ENCODE measurements around the gene SYP. TPM values are rescaled to one million over a fixed set of nuclear protein-coding genes. Genes with fewer than 3 reads are reported as not detected.

SYP gene
- total RNA-seq, 4 donors from 2014 or later, result 0.30 to 1.6 (median 1.3) TPM; not detected in 1

DNA sequence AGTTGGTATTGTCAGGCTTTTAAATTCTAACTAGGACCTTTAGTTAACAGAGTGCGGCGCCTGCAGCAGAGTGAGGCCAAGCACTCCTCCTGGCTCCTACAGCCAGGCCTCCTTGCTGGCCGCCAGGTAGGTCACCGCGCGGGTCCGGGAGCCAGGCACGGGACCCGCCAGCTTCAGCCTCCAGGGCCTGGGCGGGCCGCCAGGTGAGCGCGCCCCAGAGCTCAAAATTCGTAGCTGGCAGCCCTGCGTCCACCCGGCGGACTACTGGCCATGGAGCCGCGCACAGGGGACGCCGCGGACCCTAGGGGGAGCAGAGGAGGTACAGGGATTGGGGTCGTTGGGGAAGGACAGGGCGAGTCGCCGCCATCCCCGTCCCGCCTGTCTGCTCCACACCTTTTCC lies 37.4 kb downstream of the SYP start, which contains the start of gene MAGIX:
MAGIX (plus strand) TSS at position 139 of the 400 bp plus-strand sequence; CDS start at position 271, 132 bp downstream.
- peaks cover 27% of the 10 kb centered on the region for H3K4me1 ChIP-seq
- TF ChIP-seq, protein P1, sequence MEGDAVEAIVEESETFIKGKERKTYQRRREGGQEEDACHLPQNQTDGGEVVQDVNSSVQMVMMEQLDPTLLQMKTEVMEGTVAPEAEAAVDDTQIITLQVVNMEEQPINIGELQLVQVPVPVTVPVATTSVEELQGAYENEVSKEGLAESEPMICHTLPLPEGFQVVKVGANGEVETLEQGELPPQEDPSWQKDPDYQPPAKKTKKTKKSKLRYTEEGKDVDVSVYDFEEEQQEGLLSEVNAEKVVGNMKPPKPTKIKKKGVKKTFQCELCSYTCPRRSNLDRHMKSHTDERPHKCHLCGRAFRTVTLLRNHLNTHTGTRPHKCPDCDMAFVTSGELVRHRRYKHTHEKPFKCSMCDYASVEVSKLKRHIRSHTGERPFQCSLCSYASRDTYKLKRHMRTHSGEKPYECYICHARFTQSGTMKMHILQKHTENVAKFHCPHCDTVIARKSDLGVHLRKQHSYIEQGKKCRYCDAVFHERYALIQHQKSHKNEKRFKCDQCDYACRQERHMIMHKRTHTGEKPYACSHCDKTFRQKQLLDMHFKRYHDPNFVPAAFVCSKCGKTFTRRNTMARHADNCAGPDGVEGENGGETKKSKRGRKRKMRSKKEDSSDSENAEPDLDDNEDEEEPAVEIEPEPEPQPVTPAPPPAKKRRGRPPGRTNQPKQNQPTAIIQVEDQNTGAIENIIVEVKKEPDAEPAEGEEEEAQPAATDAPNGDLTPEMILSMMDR (IDR thresholded peaks at IDR 0.05), result no peak
- no peak for TF ChIP-seq POLR2A (IDR thresholded peaks at IDR 0.05)
- peak within 1 kb of the TSS; percentile 93 for H3K27ac ChIP-seq
- peak within 1 kb of the TSS; percentile 49 for H3K4me3 ChIP-seq
- H3K36me3 ChIP-seq, result no peaks in the 10 kb centered on the region
- H3K9me3 ChIP-seq, result no peaks in the 10 kb centered on the region
- H3K27me3 ChIP-seq, result no peaks in the 10 kb centered on the region
- no peak for DNase-seq (ENCODE audit: low spot score in 2 of 2)
- WGBS, result 63% methylated on average over 7 of the region's 28 CpGs

- WGBS, result 75% methylated on average over 5 of the region's 5 CpGs
These were observed 38.4 kb downstream of the SYP start for GRCh38 chrX:49161632-49162031.

DNA sequence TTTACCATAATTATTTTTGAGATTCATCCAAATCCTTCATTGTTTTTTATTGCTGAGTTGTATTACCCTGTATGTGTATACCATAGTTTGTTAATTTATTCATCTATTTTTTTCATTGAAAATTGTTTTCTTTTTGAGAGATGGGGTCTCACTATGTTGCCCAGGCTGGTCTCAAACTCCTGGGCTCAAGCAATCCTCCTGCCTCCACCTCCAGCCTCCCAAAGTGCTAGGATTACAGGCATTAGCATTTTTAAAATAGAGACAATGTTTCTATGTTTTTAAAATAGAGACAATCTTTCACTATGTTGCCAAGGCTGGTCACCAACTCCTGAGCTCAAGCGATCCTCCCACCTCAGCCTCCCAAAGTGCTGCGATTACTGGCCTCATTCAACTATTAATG lies 39.1 kb downstream of the SYP start:
- Histone ChIP-seq H3K4me1 (peaks cover 19% of the 10 kb centered on the region), H3K9me3 (no peaks in the 10 kb centered on the region), H3K27ac (no peak overlapping the region), H3K36me3 (no peaks in the 10 kb centered on the region), H3K27me3 (no peaks in the 10 kb centered on the region), H3K4me3 (no peak overlapping the region)
- WGBS, result 92% methylated on average over 2 of the region's 2 CpGs
- no peak for TF ChIP-seq POLR2AphosphoS5 (IDR thresholded peaks at IDR 0.05)
- no peak for TF ChIP-seq POLR2A (IDR thresholded peaks at IDR 0.05)
- TF ChIP-seq EP300 (IDR thresholded peaks at IDR 0.05), result no peak
- TF ChIP-seq, protein P1 (IDR thresholded peaks at IDR 0.05), result no peak
- DNase-seq (ENCODE audit: low spot score in 2 of 2), result no peak

More at GRCh38 chrX:49161632-49162031, 38.4 kb downstream of the SYP start:
- Histone ChIP-seq H3K36me3 (no peaks in the 10 kb centered on the region), H3K4me3 (no peak overlapping the region), H3K27ac (no peak overlapping the region), H3K27me3 (no peaks in the 10 kb centered on the region), H3K9me3 (no peaks in the 10 kb centered on the region), H3K4me1 (peaks cover 21% of the 10 kb centered on the region)
- DNase-seq (ENCODE audit: low spot score in 2 of 2), result no peak
- TF ChIP-seq, protein P1 (IDR thresholded peaks at IDR 0.05), result no peak
- TF ChIP-seq EP300 (IDR thresholded peaks at IDR 0.05), result no peak
- no peak for TF ChIP-seq POLR2A (IDR thresholded peaks at IDR 0.05)
- no peak for TF ChIP-seq POLR2AphosphoS5 (IDR thresholded peaks at IDR 0.05)

GRCh38 chrX:49157194-49157593 lies 42.8 kb downstream of the SYP start:
- Histone ChIP-seq H3K4me1 (no peaks in the 10 kb centered on the region), H3K27me3 (no peaks in the 10 kb centered on the region), H3K36me3 (no peaks in the 10 kb centered on the region), H3K9me3 (no peaks in the 10 kb centered on the region), H3K4me3 (no peak overlapping the region), H3K27ac (no peak overlapping the region)
- no peak for DNase-seq (ENCODE audit: low spot score in 2 of 2)
- TF ChIP-seq, protein P1 (IDR thresholded peaks at IDR 0.05), result no peak
- no peak for TF ChIP-seq EP300 (IDR thresholded peaks at IDR 0.05)
- WGBS, result 76% methylated on average over 20 of the region's 25 CpGs

- no peaks in the 10 kb centered on the region for H3K4me1 ChIP-seq
- 37% methylated on average over 59 of the region's 65 CpGs for WGBS
- DNase-seq (ENCODE audit: low spot score in 2 of 2), result peak; percentile 90 to 92
- no peaks in the 10 kb centered on the region for H3K36me3 ChIP-seq
- peak overlapping the region; percentile 52 for H3K4me3 ChIP-seq
- H3K27me3 ChIP-seq, result no peaks in the 10 kb centered on the region
- TF ChIP-seq EP300 (IDR thresholded peaks at IDR 0.05) (no peak), POLR2A (IDR thresholded peaks at IDR 0.05) (peak in 1 of 2 donors; percentile 25), POLR2AphosphoS5 (IDR thresholded peaks at IDR 0.05) (no peak)
- TF ChIP-seq, protein P1 (IDR thresholded peaks at IDR 0.05), result peak; percentile 24 to 80
- H3K9me3 ChIP-seq, result no peaks in the 10 kb centered on the region
- peak overlapping the region; percentile 94 for H3K27ac ChIP-seq
These were observed 43.8 kb downstream of the SYP start for GRCh38 chrX:49155900-49156837.

All from suprapubic skin (tissue), 4 donors.